HCT116 (cell line): ENCODE results near the gene FGL2. TPM values are rescaled to one million over a fixed set of nuclear protein-coding genes. Genes with fewer than 3 reads are reported as not detected.

Source experiments
- ATAC-seq: fragments of 200-7000 bp; cut with Tn5 transposase; 2 replicates; pipeline ENCODE4 v1.9.1; 2020; ENCODE audit warnings: mild to moderate bottlenecking, moderate library complexity
- BruUV-seq: library from RNA; stranded (reverse); fragments of 400-500 nt; replicated peaks from 2 replicates; lab custom pipeline; 2021; lab: Mats Ljungman, UMichigan
- CTCF ChIA-PET: fragments of 300-600 bp; sonication (Branson Sonifier 250); formaldehyde crosslinking; loops from one replicate; lab custom pipeline; 2021; ENCODE audit warnings: antibody characterized with exemption; lab: Charles Lee
- POLR2A ChIA-PET: fragments of 300-600, 350-600 bp; sonication (Branson Sonifier 250); formaldehyde crosslinking; loops from one replicate; lab custom pipeline; 2021; ENCODE audit warnings: antibody characterized with exemption; lab: Charles Lee
- RAD21 ChIA-PET, 2 experiments: fragments of 300-600 bp; sonication (Branson Sonifier 250); formaldehyde crosslinking; loops; one replicate each; lab custom pipeline; 2023; ENCODE audit warnings: low total read pairs in 2 of 2; ENCODE audit not compliant: uncharacterized antibody in 2 of 2, unreplicated experiment in 2 of 2, low non-redundant PET in 1 of 2; lab: Charles Lee
- DNase-seq: peaks from one replicate; pipeline ENCODE4 v3.0.0-alpha.2; 2010; ENCODE audit warnings: low read depth, low spot score
- H2AFZ ChIP-seq: fragments of 200-600 bp; shearing (Covaris generic), sonication (generic); 2 replicates; pipeline ENCODE4 v1.6.1; 2017; ENCODE audit warnings: low read depth, mixed run types, mixed read lengths, antibody characterized with exemption, low read length; ENCODE audit not compliant: poor library complexity, severe bottlenecking
- H3K27ac ChIP-seq: 2 replicates; pipeline ENCODE4 v1.5.1; 2012; ENCODE audit warnings: low read depth, low read length
- H3K27me3 ChIP-seq: fragments of 200-600 bp; sonication (generic); 2 replicates; pipeline ENCODE4 v1.6.1; 2016; ENCODE audit warnings: mixed run types, low read length, mixed read lengths; ENCODE audit not compliant: insufficient read depth
- H3K36me3 ChIP-seq, 2 experiments: fragments of 200-500 bp in 1 of 2; fragments of 200-600 bp in 1 of 2; sonication (Bioruptor generic) in 1 of 2; sonication (generic) in 1 of 2; 2 replicates each; pipeline versions ENCODE4 v1.5.1 to v1.6.1; 2014 to 2016; ENCODE audit warnings: low read length in 2 of 2, inconsistent platforms in 1 of 2, mixed read lengths in 1 of 2, mixed run types in 1 of 2; ENCODE audit not compliant: insufficient read depth in 2 of 2, control insufficient read depth in 1 of 2
- H3K4me1 ChIP-seq, 2 experiments: fragments of 200-600 bp in 1 of 2; sonication (generic) in 1 of 2; 2 replicates each; pipeline versions ENCODE4 v1.5.1 to v1.6.1; 2012 to 2017; ENCODE audit warnings: low read length in 2 of 2, inconsistent platforms in 1 of 2, mild to moderate bottlenecking in 1 of 2, mixed read lengths in 1 of 2, mixed run types in 1 of 2, moderate library complexity in 1 of 2; ENCODE audit not compliant: insufficient read depth in 2 of 2, control insufficient read depth in 1 of 2
- H3K4me2 ChIP-seq: fragments of 200-600 bp; sonication (generic); 2 replicates; pipeline ENCODE4 v1.6.1; 2017; ENCODE audit warnings: mixed run types, low read length, mixed read lengths
- H3K4me3 ChIP-seq, 2 experiments: fragments of 200-600 bp in 1 of 2; sonication (generic) in 1 of 2; replicated peaks in 1 of 2; 2 replicates each; pipeline ENCODE4 v1.5.1; 2011 to 2016; ENCODE audit warnings: low read length in 2 of 2, control low read depth in 1 of 2, low read depth in 1 of 2, mild to moderate bottlenecking in 1 of 2, mixed read lengths in 1 of 2, mixed run types in 1 of 2
- H3K79me2 ChIP-seq: fragments of 200-600 bp; sonication (generic); 2 replicates; pipeline ENCODE4 v1.6.1; 2017; ENCODE audit warnings: mild to moderate bottlenecking, mixed run types, low read length, moderate library complexity, mixed read lengths; ENCODE audit not compliant: insufficient read depth
- H3K9ac ChIP-seq: fragments of 200-600 bp; sonication (generic); 2 replicates; pipeline ENCODE4 v1.6.1; 2016; ENCODE audit warnings: low read length, mixed read lengths
- H3K9me2 ChIP-seq: fragments of 200-600 bp; sonication (generic), shearing (Covaris generic); 2 replicates; pipeline ENCODE4 v1.6.1; 2017; ENCODE audit warnings: mixed run types, mild to moderate bottlenecking, moderate library complexity; ENCODE audit not compliant: insufficient read depth
- H3K9me3 ChIP-seq, 2 experiments: fragments of 200-500 bp in 1 of 2; fragments of 200-600 bp in 1 of 2; sonication (Bioruptor generic) in 1 of 2; sonication (generic) in 1 of 2; 2 replicates each; pipeline ENCODE4 v1.6.1; 2014 to 2017; ENCODE audit warnings: low read length in 2 of 2, mixed read lengths in 2 of 2, inconsistent platforms in 1 of 2, low read depth in 1 of 2, mild to moderate bottlenecking in 1 of 2, mixed run types in 1 of 2, moderate library complexity in 1 of 2; ENCODE audit not compliant: control insufficient read depth in 1 of 2, insufficient read depth in 1 of 2
- H4K20me1 ChIP-seq: fragments of 200-600 bp; sonication (generic), shearing (Covaris generic); 2 replicates; pipeline ENCODE4 v1.6.1; 2017; ENCODE audit warnings: mixed run types, mild to moderate bottlenecking, moderate library complexity; ENCODE audit not compliant: insufficient read depth
- EGR1 ChIP-seq: IDR thresholded peaks from 2 replicates; pipeline ENCODE4 v1.6.1; 2012; ENCODE audit warnings: low read depth
- EZH2 ChIP-seq: fragments of 200-600 bp; sonication (generic); IDR thresholded peaks from 2 replicates; pipeline ENCODE4 v1.6.1; 2017; ENCODE audit warnings: antibody characterized with exemption, mixed run types
- JUND ChIP-seq: IDR thresholded peaks from 2 replicates; pipeline ENCODE4 v1.6.1; 2012
- POLR2A ChIP-seq: IDR thresholded peaks from 2 replicates; pipeline ENCODE4 v1.7.0; 2011; ENCODE audit warnings: borderline replicate concordance; ENCODE audit not compliant: insufficient read depth, insufficient read length; ENCODE audit errors: extremely low read depth
- SP1 ChIP-seq: IDR thresholded peaks from 2 replicates; pipeline ENCODE4 v1.6.1; 2012; ENCODE audit warnings: low read depth
- TCF7L2 ChIP-seq: IDR thresholded peaks from 2 replicates; pipeline ENCODE4 v1.7.0; 2011; ENCODE audit warnings: borderline replicate concordance, inconsistent platforms; ENCODE audit not compliant: insufficient read depth, insufficient read length; ENCODE audit errors: extremely low read depth
- YY1 ChIP-seq: IDR thresholded peaks from 2 replicates; pipeline ENCODE4 v1.6.1; 2011; ENCODE audit warnings: low read length, low read depth, moderate library complexity, mild to moderate bottlenecking; ENCODE audit not compliant: insufficient replicate concordance; ENCODE audit errors: extremely low read depth
- ZNF274 ChIP-seq: fragments of 200-500 bp; sonication (Bioruptor generic); IDR thresholded peaks from 2 replicates; pipeline ENCODE4 v1.6.1; 2014; ENCODE audit warnings: mild to moderate bottlenecking, low read depth, low read length, inconsistent platforms
- intact Hi-C: fragments of 100-400 bp; cut with micrococcal nuclease; formaldehyde crosslinking; loops from 2 replicates; pipeline ENCODE4 v1.10.0; 2022
- total RNA-seq: library from RNA; stranded (reverse); gene quantifications from one replicate; pipeline ENCODE4 v1.2.1, GENCODE V29; 2021; ENCODE audit not compliant: unreplicated experiment
- TF ChIP-seq, protein P1 (sequence below): IDR thresholded peaks from 2 replicates; pipeline ENCODE4 v1.6.1; 2012
- TF ChIP-seq, protein P2 (sequence below), 3 experiments: fragments of 200-600 bp in 1 of 3; sonication (generic) in 1 of 3; IDR thresholded peaks in 2 of 3; conservative IDR thresholded peaks in 1 of 3; 2 replicates each; pipeline ENCODE4 v1.5.1; 2012 to 2017; ENCODE audit warnings: low read depth in 2 of 3, low read length in 2 of 3, antibody characterized with exemption in 1 of 3, borderline replicate concordance in 1 of 3, control low read depth in 1 of 3, mild to moderate bottlenecking in 1 of 3, mixed read lengths in 1 of 3, mixed run types in 1 of 3, moderate library complexity in 1 of 3; ENCODE audit not compliant: insufficient read depth in 1 of 3
- TF ChIP-seq, protein P3 (sequence below): IDR thresholded peaks from 2 replicates; pipeline ENCODE4 v1.6.1; 2012
- TF ChIP-seq, protein P4 (sequence below): IDR thresholded peaks from 2 replicates; pipeline ENCODE4 v1.6.1; 2011; ENCODE audit warnings: mild to moderate bottlenecking, low read length, moderate library complexity; ENCODE audit not compliant: insufficient replicate concordance; ENCODE audit errors: extremely low read depth

The FGL2 gene
- total RNA-seq, 1 experiment from 2014 or later, result not detected

DNA sequence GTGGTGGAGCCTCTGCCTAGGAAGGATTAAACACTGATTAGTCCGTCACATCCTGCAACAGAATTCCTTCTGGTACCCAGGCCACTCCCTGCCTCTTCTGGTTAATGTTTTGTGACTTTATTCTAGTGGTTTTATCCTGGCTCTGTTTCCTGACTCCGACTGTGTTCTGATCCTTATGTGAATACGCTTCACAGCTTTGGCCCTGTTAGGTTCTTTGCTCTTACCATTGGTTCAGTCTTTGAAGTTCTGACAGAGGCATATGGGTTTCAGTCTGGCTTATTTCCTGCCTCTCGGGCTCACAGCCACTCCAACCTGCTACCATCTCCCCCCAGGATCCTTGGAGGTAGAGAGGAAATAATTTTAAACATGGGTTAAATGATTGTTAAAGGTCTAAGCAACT, 23.2 kb upstream of the FGL2 start:
- no peaks in the 10 kb centered on the region for H3K9me3 ChIP-seq
- TF ChIP-seq JUND, result no peak
- TF ChIP-seq ZNF274, result no peak
- TF ChIP-seq EGR1, result no peak
- TF ChIP-seq EZH2, result no peak
- TF ChIP-seq SP1, result no peak
- no peak for TF ChIP-seq TCF7L2
- TF ChIP-seq, protein P1, sequence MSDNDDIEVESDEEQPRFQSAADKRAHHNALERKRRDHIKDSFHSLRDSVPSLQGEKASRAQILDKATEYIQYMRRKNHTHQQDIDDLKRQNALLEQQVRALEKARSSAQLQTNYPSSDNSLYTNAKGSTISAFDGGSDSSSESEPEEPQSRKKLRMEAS, result no peak
- no peak overlapping the region for H3K9ac ChIP-seq
- no peaks in the 10 kb centered on the region for H4K20me1 ChIP-seq
- BruUV-seq, result no TSS peak
- H3K4me1 ChIP-seq, result no peaks in the 10 kb centered on the region; a peak in 1 of 4 replicates
- ChIA-PET CTCF (no interaction called here), POLR2A (no interaction called here), RAD21 (no interaction called here)
- H3K79me2 ChIP-seq, result no peaks in the 10 kb centered on the region
- H3K36me3 ChIP-seq, result no peaks in the 10 kb centered on the region
- H3K4me3 ChIP-seq, result no peak overlapping the region
- ATAC-seq (no peak), DNase-seq (no peak)
- H3K4me2 ChIP-seq, result no peak overlapping the region
- no peak overlapping the region for H2AFZ ChIP-seq
- intact Hi-C loops, result no loop called here
- no peak overlapping the region for H3K27ac ChIP-seq
- no peaks in the 10 kb centered on the region for H3K27me3 ChIP-seq
- H3K9me2 ChIP-seq, result no peaks in the 10 kb centered on the region

DNA sequence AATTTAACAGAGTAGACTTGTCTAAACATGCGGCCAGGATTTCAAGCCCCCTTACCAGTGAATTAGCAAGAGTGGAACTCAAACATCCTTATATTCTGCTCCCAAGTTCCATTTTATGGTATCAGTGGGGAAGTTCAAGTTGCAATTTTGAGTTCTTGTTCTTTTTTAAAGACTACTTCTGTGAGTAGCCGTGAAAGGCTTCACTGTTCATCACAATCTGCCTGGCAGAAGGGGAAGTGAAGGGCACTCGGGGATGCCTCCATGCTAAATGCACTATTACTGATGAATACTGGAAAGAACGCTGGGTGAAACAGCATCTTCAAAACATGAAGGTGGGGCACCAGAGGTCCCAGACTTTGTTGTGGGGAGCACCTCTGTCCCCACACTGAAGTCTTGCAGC, 22.4 kb upstream of the FGL2 start:
- BruUV-seq, result no TSS peak
- H3K9me3 ChIP-seq, result no peaks in the 10 kb centered on the region
- H3K4me3 ChIP-seq, result no peak overlapping the region
- H4K20me1 ChIP-seq, result no peaks in the 10 kb centered on the region
- H2AFZ ChIP-seq, result no peak overlapping the region
- H3K9me2 ChIP-seq, result no peaks in the 10 kb centered on the region
- ChIA-PET CTCF (no interaction called here), POLR2A (no interaction called here), RAD21 (no interaction called here)
- intact Hi-C loops, result no loop called here
- H3K4me2 ChIP-seq, result no peak overlapping the region
- H3K4me1 ChIP-seq, result no peaks in the 10 kb centered on the region; a peak in 1 of 4 replicates
- TF ChIP-seq YY1 (no peak), ZNF274 (no peak), POLR2A (no peak)
- TF ChIP-seq, protein P2, sequence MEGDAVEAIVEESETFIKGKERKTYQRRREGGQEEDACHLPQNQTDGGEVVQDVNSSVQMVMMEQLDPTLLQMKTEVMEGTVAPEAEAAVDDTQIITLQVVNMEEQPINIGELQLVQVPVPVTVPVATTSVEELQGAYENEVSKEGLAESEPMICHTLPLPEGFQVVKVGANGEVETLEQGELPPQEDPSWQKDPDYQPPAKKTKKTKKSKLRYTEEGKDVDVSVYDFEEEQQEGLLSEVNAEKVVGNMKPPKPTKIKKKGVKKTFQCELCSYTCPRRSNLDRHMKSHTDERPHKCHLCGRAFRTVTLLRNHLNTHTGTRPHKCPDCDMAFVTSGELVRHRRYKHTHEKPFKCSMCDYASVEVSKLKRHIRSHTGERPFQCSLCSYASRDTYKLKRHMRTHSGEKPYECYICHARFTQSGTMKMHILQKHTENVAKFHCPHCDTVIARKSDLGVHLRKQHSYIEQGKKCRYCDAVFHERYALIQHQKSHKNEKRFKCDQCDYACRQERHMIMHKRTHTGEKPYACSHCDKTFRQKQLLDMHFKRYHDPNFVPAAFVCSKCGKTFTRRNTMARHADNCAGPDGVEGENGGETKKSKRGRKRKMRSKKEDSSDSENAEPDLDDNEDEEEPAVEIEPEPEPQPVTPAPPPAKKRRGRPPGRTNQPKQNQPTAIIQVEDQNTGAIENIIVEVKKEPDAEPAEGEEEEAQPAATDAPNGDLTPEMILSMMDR (IDR thresholded peaks at IDR 0.05 in 2 of 3, conservative IDR thresholded peaks at IDR 0.05 in 1 of 3; ENCODE audit: borderline replicate concordance in 1 of 3, insufficient read depth in 1 of 3, low read depth in 2 of 3, low read length in 2 of 3), result no peak
- TF ChIP-seq, protein P3, sequence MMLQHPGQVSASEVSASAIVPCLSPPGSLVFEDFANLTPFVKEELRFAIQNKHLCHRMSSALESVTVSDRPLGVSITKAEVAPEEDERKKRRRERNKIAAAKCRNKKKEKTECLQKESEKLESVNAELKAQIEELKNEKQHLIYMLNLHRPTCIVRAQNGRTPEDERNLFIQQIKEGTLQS, result no peak
- TF ChIP-seq, protein P4, sequence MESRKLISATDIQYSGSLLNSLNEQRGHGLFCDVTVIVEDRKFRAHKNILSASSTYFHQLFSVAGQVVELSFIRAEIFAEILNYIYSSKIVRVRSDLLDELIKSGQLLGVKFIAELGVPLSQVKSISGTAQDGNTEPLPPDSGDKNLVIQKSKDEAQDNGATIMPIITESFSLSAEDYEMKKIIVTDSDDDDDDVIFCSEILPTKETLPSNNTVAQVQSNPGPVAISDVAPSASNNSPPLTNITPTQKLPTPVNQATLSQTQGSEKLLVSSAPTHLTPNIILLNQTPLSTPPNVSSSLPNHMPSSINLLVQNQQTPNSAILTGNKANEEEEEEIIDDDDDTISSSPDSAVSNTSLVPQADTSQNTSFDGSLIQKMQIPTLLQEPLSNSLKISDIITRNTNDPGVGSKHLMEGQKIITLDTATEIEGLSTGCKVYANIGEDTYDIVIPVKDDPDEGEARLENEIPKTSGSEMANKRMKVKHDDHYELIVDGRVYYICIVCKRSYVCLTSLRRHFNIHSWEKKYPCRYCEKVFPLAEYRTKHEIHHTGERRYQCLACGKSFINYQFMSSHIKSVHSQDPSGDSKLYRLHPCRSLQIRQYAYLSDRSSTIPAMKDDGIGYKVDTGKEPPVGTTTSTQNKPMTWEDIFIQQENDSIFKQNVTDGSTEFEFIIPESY, result no peak
- no peaks in the 10 kb centered on the region for H3K36me3 ChIP-seq
- H3K27ac ChIP-seq, result no peak overlapping the region
- DNase-seq (no peak), ATAC-seq (no peak)
- no peaks in the 10 kb centered on the region for H3K27me3 ChIP-seq
- H3K9ac ChIP-seq, result no peak overlapping the region
- H3K79me2 ChIP-seq, result no peaks in the 10 kb centered on the region
